Adrenal gland (tissue), 5 donors: Measurements from ENCODE around the gene MAN1C1.

Experiments
- POLR2A ChIP-seq, 2 donors: fragments of 450-650 bp; IDR thresholded peaks; one replicate each; pipeline ENCODE4 v1.6.1; 2017; ENCODE audit warnings: antibody characterized with exemption in 2 of 2, mild to moderate bottlenecking in 2 of 2, moderate library complexity in 1 of 2
- TF ChIP-seq, protein P1 (sequence below), 6 experiments: fragments of 450-650 bp in 4 of 6; fragments of 200-600 bp in 2 of 6; sonication (generic) in 1 of 6; IDR thresholded peaks; 1 replicate in 5 of 6; 2 replicates in 1 of 6; pipeline versions ENCODE4 v1.5.1 to v1.8.0; 2016 to 2021; ENCODE audit warnings: antibody characterized with exemption in 6 of 6, mild to moderate bottlenecking in 2 of 6, moderate library complexity in 1 of 6
- donor health status: DM: no; HTN: no; CAD: no.

DNA sequence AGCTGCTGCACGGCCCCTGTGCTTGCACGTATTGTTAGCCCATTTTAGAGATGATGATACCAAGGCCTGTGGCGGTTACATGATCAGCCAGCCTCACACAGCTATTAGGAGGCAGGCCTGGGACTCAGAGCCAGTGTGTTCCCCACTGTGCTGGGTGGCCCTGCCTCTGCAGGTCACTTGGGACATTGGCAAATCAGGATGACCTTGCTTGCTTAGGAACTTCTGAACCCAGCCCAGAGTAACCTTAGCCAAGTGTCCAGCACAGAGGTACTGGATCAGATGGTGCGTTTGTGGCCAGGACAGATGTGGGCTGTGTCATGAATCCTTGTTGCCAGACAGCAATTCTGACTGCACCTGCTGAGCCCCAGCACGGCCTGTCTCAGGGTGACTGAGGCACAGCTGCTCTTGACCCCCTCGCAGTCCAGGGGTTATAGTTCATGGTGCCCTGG lies 45.0 kb upstream of the MAN1C1 start:
- TF ChIP-seq, protein P1, sequence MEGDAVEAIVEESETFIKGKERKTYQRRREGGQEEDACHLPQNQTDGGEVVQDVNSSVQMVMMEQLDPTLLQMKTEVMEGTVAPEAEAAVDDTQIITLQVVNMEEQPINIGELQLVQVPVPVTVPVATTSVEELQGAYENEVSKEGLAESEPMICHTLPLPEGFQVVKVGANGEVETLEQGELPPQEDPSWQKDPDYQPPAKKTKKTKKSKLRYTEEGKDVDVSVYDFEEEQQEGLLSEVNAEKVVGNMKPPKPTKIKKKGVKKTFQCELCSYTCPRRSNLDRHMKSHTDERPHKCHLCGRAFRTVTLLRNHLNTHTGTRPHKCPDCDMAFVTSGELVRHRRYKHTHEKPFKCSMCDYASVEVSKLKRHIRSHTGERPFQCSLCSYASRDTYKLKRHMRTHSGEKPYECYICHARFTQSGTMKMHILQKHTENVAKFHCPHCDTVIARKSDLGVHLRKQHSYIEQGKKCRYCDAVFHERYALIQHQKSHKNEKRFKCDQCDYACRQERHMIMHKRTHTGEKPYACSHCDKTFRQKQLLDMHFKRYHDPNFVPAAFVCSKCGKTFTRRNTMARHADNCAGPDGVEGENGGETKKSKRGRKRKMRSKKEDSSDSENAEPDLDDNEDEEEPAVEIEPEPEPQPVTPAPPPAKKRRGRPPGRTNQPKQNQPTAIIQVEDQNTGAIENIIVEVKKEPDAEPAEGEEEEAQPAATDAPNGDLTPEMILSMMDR (IDR thresholded peaks at IDR 0.05) = no peak
- TF ChIP-seq POLR2A (IDR thresholded peaks at IDR 0.05) = no peak
